GM19467 (cell line): ENCODE measurements around the gene GPR180.
"Not testable (repeated sequence)": the region's sequence is repeated elsewhere in the genome, so short reads cannot be mapped to it uniquely, and the experiment has no call there.

Source experiments
- ATAC-seq: cut with Tn5 transposase; IDR thresholded peaks from one replicate; pipeline ENCODE4 v1.9.1; 2021; ENCODE audit warnings: mild to moderate bottlenecking, moderate library complexity; ENCODE audit not compliant: unreplicated experiment

Gene GPR180

GRCh38 chr13:94595950-94596574 is 5.6 kb upstream of the GPR180 start, which contains the start of gene TGDS:
Gene TGDS, minus strand, starts transcription at chr13:94596152. Its CDS starts 16 bp downstream, at chr13:94596136.
- peak; percentile 99 for ATAC-seq

DNA sequence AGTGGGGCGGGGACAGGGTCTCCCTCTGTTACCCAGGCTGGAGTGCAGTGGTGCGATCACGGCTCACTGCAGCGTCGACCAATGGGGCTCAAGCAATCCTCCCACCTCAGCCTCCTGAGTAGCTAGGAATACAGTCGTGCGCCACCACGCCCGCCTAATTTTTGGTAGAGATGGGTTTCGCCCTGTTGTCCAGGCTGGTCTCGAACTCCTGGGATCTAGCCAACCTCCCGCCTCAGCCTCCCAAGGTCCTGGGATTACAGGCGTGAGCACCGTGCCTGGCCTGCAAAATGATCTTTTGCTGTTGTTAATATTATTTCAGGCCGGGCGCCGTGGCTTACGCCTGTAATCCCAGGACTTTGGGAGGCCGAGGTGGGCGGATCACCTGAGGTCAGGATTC is 5.1 kb upstream of the GPR180 start:
- no peak for ATAC-seq

GRCh38 chr13:94598281-94598680 is 3.4 kb upstream of the GPR180 start:
- ATAC-seq = no peak

GRCh38 chr13:94599877-94600276 is 1.8 kb upstream of the GPR180 start:
- ATAC-seq = no peak

DNA sequence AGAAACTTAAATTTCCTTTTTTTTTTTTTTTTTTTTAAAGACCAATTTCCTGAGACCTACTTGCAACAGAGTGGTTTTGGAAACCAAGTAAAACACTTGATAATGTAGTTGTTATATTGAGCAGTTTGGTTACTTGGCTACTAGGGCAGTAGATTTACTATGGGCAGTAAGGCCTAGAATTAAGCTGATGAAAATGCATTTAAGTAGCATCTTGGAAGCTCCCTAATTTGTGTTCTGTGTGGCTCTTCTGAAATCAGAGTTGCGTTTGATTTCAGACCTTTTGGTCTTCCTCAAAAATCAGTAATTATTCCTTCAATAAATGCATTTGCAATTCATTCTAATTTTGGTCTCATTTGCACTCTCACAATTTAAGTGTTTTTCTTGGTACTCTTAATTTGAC is 810 bp downstream of the GPR180 start:
- no peak for ATAC-seq

GRCh38 chr13:94607056-94607455 is 5.4 kb downstream of the GPR180 start:
- ATAC-seq = no peak

DNA sequence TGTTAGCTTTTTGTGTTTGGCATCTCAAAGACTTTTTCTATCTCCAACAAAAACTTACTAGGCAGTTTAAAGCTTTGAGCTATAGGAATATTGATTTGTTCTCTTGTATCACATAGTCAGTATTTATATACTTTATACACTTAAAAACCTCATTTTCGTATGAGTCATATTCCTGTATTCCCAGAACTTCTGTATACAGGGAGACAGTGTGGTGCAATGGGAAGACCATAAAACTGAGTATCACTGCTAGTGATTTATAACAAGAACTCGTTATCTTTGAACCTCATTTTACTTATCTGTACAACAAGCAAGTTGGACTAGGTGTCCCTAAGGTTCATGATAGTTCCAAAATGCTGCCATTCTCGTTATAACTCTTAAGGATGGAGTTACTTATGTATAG is 6.3 kb downstream of the GPR180 start:
- ATAC-seq = no peak

GRCh38 chr13:94608586-94608985 is 6.9 kb downstream of the GPR180 start:
- no peak for ATAC-seq

GRCh38 chr13:94609196-94609595 is 7.5 kb downstream of the GPR180 start:
- ATAC-seq = no peak

- ATAC-seq = no peak
Measured at GRCh38 chr13:94610475-94610874, 8.8 kb downstream of the GPR180 start.

- no peak for ATAC-seq
Measured at GRCh38 chr13:94612050-94612449, 10.4 kb downstream of the GPR180 start.

GRCh38 chr13:94613051-94613450 is 11.4 kb downstream of the GPR180 start:
- no peak for ATAC-seq

DNA sequence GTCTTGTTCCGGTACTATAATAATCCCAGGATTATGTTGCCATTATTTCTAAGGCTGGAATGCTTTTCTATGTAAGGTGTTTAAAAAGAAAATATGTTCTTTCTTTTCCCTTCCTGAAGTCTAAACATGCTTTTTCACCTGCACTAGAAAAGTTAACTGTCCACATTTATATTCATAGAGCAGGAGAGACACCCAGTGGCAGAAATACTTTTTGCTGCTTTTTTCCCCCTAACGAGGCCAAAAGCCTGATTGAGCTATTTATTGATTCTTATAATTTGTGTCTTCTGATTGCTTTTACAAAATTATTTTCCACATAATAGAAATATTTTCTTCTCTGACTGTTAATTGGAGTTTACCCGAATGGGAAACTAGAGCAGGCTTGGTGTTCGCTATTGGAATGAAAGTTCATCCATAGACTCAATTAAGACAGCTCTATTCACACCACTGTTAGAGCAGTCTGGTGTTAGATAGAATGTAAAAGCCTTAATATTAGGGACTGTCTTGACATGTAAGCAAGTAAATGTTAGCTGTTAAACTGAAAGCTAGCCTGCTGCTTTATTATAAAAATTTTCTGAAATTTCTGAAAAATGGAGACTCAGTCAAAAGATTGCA is 15.8 kb downstream of the GPR180 start:
- peak; percentile 44 for ATAC-seq

DNA sequence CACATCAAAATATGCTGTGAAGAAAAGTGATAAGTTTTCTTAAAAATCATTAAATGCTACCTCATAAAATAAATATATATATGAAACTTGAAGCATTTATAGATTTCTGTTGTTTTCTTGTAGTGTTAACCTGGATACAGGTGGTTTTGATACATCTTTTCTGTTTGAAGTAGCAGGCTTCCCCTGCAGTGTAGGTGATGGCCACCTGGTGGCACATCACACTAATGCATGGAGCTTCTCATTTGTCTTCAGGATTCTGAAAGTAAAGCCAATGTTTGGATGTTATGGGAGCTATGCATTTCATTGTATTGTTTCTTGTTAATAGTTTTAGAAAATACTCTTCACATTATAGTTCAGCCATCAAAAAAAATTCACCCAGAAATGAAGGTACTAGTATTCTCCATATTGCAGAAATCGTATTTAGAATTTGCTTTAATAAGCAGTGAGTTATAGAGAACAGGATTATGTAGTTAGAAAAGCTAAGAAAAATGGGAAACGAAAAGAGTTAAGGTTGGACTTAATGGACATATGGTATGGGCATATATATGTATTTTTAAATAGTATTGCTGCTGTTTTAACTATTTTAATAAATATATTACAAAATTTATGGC is 18.7 kb downstream of the GPR180 start:
- peak; percentile 83 for ATAC-seq

DNA sequence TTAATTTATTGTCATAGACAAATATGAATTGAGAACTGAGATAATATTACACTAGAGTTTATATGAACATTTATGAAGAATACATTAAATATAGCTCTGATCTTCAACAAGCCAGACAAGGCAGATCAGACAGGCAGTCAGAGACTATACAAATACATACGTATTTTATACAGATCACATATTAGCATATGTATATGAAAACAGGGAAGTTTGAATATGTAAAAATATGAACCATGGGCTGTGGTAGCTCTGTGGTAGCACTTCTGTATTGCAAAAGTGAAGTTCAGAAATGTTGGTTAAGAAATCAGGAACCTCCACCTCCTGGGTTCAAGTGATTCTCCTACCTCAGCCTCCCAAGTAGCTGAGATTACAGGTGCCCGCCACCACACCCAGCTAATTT is 20.7 kb downstream of the GPR180 start:
- ATAC-seq = no peak

GRCh38 chr13:94623316-94623715 is 21.7 kb downstream of the GPR180 start:
- ATAC-seq = no peak

DNA sequence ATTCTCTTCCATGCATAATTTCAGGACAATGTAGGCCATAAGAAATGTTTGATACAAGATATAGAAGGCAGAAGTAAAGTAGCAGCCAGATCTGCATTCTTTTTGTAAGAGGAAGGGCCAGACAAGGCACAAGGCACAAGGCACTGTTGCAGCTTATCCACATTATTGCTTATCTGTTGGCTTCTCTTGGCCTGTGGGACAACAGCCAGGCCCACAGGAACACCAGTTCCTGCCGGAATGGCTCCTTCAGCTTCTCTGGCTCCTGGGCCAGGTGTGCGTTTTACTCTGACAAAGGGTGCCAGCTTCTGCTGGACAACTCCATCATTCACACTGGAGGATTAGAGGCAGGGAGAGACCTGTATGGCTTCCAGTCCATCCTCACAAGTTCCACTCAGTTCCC is 29.2 kb downstream of the GPR180 start:
- ATAC-seq = no peak

GRCh38 chr13:94632226-94632980 is 30.7 kb downstream of the GPR180 start:
- ATAC-seq = no peak

GRCh38 chr13:94636096-94636495 is 34.4 kb downstream of the GPR180 start:
- ATAC-seq = not testable (repeated sequence)

DNA sequence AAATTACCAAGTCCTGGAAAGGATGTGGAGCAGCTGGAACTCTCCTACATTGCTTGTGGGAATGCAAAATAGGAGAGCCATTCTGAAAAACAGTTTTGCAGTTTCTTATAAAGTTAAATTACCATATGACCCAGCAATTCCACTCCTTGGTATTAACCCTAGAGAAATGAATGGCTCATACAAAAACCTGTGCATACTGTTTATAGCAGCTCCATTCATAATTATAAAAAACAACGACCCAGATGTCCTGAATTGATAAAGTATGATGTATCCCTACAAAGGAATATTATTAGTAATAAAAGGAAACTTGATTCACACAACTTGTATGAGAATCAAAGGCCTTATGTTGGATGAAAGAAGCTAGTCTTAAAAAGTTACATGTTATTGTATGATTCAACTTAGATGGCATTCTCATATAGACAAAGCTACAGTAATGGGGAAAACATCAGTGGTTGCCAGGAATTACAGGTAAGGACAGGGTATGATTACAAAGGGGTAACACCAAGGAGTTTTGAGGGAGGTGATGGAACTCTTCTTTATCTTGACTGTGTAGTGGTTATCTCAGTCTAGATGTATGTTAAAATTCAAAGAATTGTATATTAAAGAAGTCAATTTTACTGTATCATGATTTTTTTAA is 35.4 kb downstream of the GPR180 start:
- no peak for ATAC-seq

DNA sequence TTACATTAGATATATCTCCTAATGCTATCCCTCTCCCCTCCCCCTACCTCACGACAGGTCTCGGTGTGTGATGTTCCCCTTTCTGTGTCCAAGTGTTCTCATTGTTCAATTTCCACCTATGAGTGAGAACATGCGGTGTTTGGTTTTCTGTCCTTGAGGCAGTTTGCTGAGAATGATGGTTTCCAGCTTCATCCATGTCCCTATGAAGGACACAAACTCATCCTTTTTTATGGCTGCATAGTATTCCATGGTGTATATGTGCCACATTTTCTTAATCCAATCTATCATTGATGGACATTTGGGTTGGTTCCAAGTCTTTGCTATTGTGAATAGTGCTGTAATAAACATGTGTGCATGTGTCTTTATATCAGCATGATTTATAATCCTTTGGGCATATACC is 36.0 kb downstream of the GPR180 start:
- ATAC-seq = not testable (repeated sequence)
